Dendritic cell treated with granulocyte-macrophage colony-stimulating factor and Interleukin-4, amounts not matched to agents 40 ng/mL and 50 ng/mL, for 4 days (primary cell): ENCODE results near the gene RAB25.
A peak's percentile ranks its signal among the peaks of the same experiment; 100 is the strongest.

Experiments used
- H3K27ac Mint-ChIP-seq: one replicate; pipeline ENCODE4 v1.8.0; 2022; ENCODE audit warnings: mild to moderate bottlenecking, mixed read lengths
- H3K27me3 Mint-ChIP-seq: one replicate; pipeline ENCODE4 v1.8.0; 2022; ENCODE audit warnings: mild to moderate bottlenecking, mixed read lengths
- H3K36me3 Mint-ChIP-seq: one replicate; pipeline ENCODE4 v1.8.0; 2022; ENCODE audit warnings: low read depth, mixed read lengths
- H3K4me1 Mint-ChIP-seq: one replicate; pipeline ENCODE4 v1.8.0; 2022; ENCODE audit warnings: low read depth, mixed read lengths
- H3K4me3 Mint-ChIP-seq: one replicate; pipeline ENCODE4 v1.8.0; 2022; ENCODE audit warnings: mild to moderate bottlenecking, moderate library complexity, mixed read lengths
- H3K9me3 Mint-ChIP-seq: one replicate; pipeline ENCODE4 v1.8.0; 2022; ENCODE audit warnings: mixed read lengths
- intact Hi-C: fragments of 100-400 bp; cut with micrococcal nuclease; formaldehyde crosslinking; loops from one replicate; pipeline ENCODE4 v1.15.0; 2022

Gene RAB25

GRCh38 chr1:156078728-156079127, 17.8 kb downstream of the RAB25 start:
- no peak overlapping the region for H3K27ac Mint-ChIP-seq
- no peaks in the 10 kb centered on the region for H3K9me3 Mint-ChIP-seq
- H3K27me3 Mint-ChIP-seq: peaks cover 80% of the 10 kb centered on the region
- intact Hi-C loops: no loop called here
- no peak overlapping the region for H3K4me3 Mint-ChIP-seq
- peaks cover 35% of the 10 kb centered on the region for H3K4me1 Mint-ChIP-seq
- peaks cover 15% of the 10 kb centered on the region for H3K36me3 Mint-ChIP-seq

- intact Hi-C loops: loop anchor here (5.0 kb wide), 1 partner anchor 102 kb away; the partner anchor contains the start of gene ARHGEF2
- Mint-ChIP-seq H3K27me3 (peaks cover 76% of the 10 kb centered on the region), H3K9me3 (no peaks in the 10 kb centered on the region), H3K4me1 (peaks cover 43% of the 10 kb centered on the region), H3K36me3 (peaks cover 21% of the 10 kb centered on the region), H3K27ac (no peak overlapping the region), H3K4me3 (no peak overlapping the region)
Observed at GRCh38 chr1:156079762-156080161, 18.8 kb downstream of the RAB25 start.

DNA sequence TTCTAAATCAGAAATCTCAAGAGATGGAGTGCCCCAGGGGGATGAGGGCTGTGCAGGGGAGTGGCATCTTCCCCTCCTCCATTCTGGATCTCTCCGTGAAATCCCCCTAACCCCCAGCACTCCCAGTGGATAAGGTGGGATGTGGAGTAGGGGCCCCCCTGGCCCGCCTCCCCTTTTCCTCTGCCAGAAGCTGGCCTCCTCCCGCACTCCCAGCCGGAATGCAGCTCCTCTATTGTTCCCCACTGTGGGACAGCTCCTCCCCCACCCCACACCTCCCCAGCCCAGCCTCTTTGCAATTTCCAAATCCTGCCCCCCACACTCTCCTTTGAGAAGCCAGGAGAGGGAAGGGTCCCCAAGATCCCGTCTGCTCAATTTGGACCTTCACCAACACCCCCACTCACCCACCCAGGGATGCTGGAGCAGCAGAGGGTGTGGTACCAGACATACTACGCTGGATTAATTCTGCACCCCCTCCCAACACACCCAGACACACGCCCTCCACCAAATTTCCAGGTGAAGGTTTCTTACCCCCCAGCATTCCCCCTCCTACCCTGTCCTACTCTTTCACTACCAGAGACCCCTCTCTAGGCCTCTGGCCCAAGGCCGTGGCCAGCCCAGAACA, 19.4 kb downstream of the RAB25 start:
- Mint-ChIP-seq H3K4me3 (no peak overlapping the region), H3K27me3 (peaks cover 77% of the 10 kb centered on the region), H3K4me1 (peaks cover 45% of the 10 kb centered on the region), H3K27ac (no peak overlapping the region), H3K9me3 (no peaks in the 10 kb centered on the region), H3K36me3 (peaks cover 27% of the 10 kb centered on the region)
- intact Hi-C loops: loop anchor here (5.0 kb wide), 1 partner anchor 103 kb away; the partner anchor contains the start of gene ARHGEF2

GRCh38 chr1:156080863-156081179, 19.9 kb downstream of the RAB25 start:
- H3K36me3 Mint-ChIP-seq: peaks cover 31% of the 10 kb centered on the region
- H3K27me3 Mint-ChIP-seq: peaks cover 77% of the 10 kb centered on the region
- H3K27ac Mint-ChIP-seq: no peak overlapping the region
- peaks cover 43% of the 10 kb centered on the region for H3K4me1 Mint-ChIP-seq
- no peak overlapping the region for H3K4me3 Mint-ChIP-seq
- no peaks in the 10 kb centered on the region for H3K9me3 Mint-ChIP-seq
- intact Hi-C loops: loop anchor here (5.0 kb wide), 1 partner anchor 104 kb away; the partner anchor contains the start of gene ARHGEF2

- Mint-ChIP-seq H3K36me3 (peaks cover 37% of the 10 kb centered on the region), H3K27ac (no peak overlapping the region), H3K9me3 (no peaks in the 10 kb centered on the region), H3K4me3 (peak overlapping the region; percentile 96), H3K27me3 (peaks cover 77% of the 10 kb centered on the region), H3K4me1 (peaks cover 41% of the 10 kb centered on the region)
- intact Hi-C loops: loop anchor here (5.0 kb wide), 1 partner anchor 104 kb away; the partner anchor contains the start of gene ARHGEF2
Observed at GRCh38 chr1:156081180-156081916, 20.4 kb downstream of the RAB25 start.

DNA sequence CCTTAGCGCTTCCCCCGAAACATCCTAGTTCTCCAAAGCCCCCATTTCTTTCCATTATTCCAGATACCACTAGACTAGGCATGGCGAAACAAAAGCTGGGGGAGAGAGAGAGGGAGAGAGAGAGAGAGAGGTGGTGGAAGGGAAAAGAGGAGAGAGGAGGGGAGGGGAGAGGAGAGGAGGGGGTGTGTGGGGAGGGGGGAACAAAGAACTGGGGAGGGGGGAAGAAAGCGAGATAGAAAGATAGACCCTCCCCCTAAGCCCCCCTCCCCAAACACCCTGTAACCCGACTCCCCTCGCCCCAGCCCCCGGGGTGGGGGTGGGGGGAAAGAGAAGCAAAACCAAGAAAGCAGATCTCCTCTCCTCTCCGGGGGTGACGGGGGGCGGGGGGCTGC, 21.0 kb downstream of the RAB25 start:
- Mint-ChIP-seq H3K9me3 (no peaks in the 10 kb centered on the region), H3K4me1 (peaks cover 41% of the 10 kb centered on the region), H3K4me3 (peak overlapping the region; percentile 96), H3K36me3 (peaks cover 42% of the 10 kb centered on the region), H3K27ac (peak overlapping the region; percentile 94), H3K27me3 (peaks cover 77% of the 10 kb centered on the region)
- intact Hi-C loops: loop anchor here (2.0 to 5.0 kb wide), 2 partner anchors 27 to 105 kb away; partner anchors contain the start of genes ARHGEF2 and LAMTOR2

- Mint-ChIP-seq H3K27ac (peak within 1 kb of the TSS; percentile 94), H3K27me3 (peaks cover 77% of the 10 kb centered on the region), H3K36me3 (peaks cover 48% of the 10 kb centered on the region), H3K4me3 (peak within 1 kb of the TSS; percentile 96), H3K9me3 (no peaks in the 10 kb centered on the region), H3K4me1 (peaks cover 46% of the 10 kb centered on the region)
- intact Hi-C loops: loop anchor here (2.0 to 5.0 kb wide), 2 partner anchors 28 to 105 kb away; partner anchors contain the start of genes ARHGEF2 and LAMTOR2
Observed at GRCh38 chr1:156082309-156083091, 21.5 kb downstream of the RAB25 start, which contains the start of gene MEX3A. Gene MEX3A, minus strand, starts transcription at chr1:156082465. Its CDS starts 467 bp downstream, at chr1:156081998.

- intact Hi-C loops: loop anchor here (2.0 to 5.0 kb wide), 2 partner anchors 29 to 107 kb away; partner anchors contain the start of genes ARHGEF2 and LAMTOR2
- Mint-ChIP-seq H3K4me1 (peaks cover 47% of the 10 kb centered on the region), H3K4me3 (peak overlapping the region; percentile 96)
Observed at GRCh38 chr1:156083800-156084790, 23.1 kb downstream of the RAB25 start.

GRCh38 chr1:156086256-156086662, 25.3 kb downstream of the RAB25 start:
- Mint-ChIP-seq H3K36me3 (peaks cover 64% of the 10 kb centered on the region), H3K27me3 (peaks cover 46% of the 10 kb centered on the region), H3K27ac (no peak overlapping the region), H3K9me3 (no peaks in the 10 kb centered on the region), H3K4me3 (no peak overlapping the region), H3K4me1 (peaks cover 64% of the 10 kb centered on the region)
- intact Hi-C loops: no loop called here

More at GRCh38 chr1:156083800-156084790, 23.1 kb downstream of the RAB25 start:
- H3K9me3 Mint-ChIP-seq: no peaks in the 10 kb centered on the region
- H3K27ac Mint-ChIP-seq: peak overlapping the region; percentile 94
- H3K27me3 Mint-ChIP-seq: peaks cover 67% of the 10 kb centered on the region
- peaks cover 54% of the 10 kb centered on the region for H3K36me3 Mint-ChIP-seq

- peaks cover 63% of the 10 kb centered on the region for H3K27me3 Mint-ChIP-seq
- peak overlapping the region; percentile 21 for H3K4me3 Mint-ChIP-seq
- peaks cover 59% of the 10 kb centered on the region for H3K4me1 Mint-ChIP-seq
- H3K27ac Mint-ChIP-seq: peak overlapping the region; percentile 78
- peaks cover 78% of the 10 kb centered on the region for H3K36me3 Mint-ChIP-seq
- intact Hi-C loops: loop anchor here (1.0 to 5.0 kb wide), 3 partner anchors 35 to 138 kb away; partner anchors contain the start of gene LAMTOR2
- H3K9me3 Mint-ChIP-seq: no peaks in the 10 kb centered on the region
Observed at GRCh38 chr1:156089704-156090103, 28.7 kb downstream of the RAB25 start.

- H3K36me3 Mint-ChIP-seq: peaks cover 78% of the 10 kb centered on the region
- no peaks in the 10 kb centered on the region for H3K9me3 Mint-ChIP-seq
- H3K4me1 Mint-ChIP-seq: peaks cover 53% of the 10 kb centered on the region
- intact Hi-C loops: loop anchor here (1.0 to 5.0 kb wide), 3 partner anchors 35 to 137 kb away; partner anchors contain the start of gene LAMTOR2
- peak overlapping the region; percentile 78 for H3K27ac Mint-ChIP-seq
- peak overlapping the region; percentile 48 for H3K4me3 Mint-ChIP-seq
- peaks cover 61% of the 10 kb centered on the region for H3K27me3 Mint-ChIP-seq
Observed at GRCh38 chr1:156090138-156090839, 29.3 kb downstream of the RAB25 start.

DNA sequence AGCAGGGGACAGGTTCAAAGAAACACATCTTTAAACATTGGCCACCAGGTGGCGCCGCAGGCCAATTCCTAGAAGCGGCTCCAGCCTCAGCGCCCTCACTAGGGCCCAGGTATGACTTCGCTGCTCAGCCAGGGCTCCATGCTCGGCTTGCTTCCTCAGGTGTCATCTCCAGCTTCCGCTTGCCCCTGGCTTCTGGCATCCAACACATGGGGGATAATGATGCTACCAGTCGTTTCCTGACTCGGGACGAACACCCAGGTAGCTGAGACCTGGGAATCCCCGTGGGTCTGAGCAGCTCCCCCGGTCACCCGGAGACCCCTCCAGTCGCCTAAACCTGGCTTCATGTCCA, 29.9 kb downstream of the RAB25 start:
- Mint-ChIP-seq H3K4me3 (peak overlapping the region; percentile 48), H3K27me3 (peaks cover 61% of the 10 kb centered on the region), H3K36me3 (peaks cover 78% of the 10 kb centered on the region), H3K4me1 (peaks cover 55% of the 10 kb centered on the region), H3K27ac (peak overlapping the region; percentile 78), H3K9me3 (no peaks in the 10 kb centered on the region)
- intact Hi-C loops: loop anchor here (1.0 to 5.0 kb wide), 3 partner anchors 36 to 136 kb away; partner anchors contain the start of gene LAMTOR2
